GM18511 (cell line): ENCODE results near the gene TRAM2.

Source experiments
- ATAC-seq: cut with Tn5 transposase; IDR thresholded peaks from one replicate; pipeline ENCODE4 v1.9.1; 2021; ENCODE audit warnings: mild to moderate bottlenecking, moderate library complexity; ENCODE audit not compliant: unreplicated experiment

Gene TRAM2

GRCh38 chr6:52571099-52571755 lies 5.6 kb downstream of the TRAM2 start:
- no peak for ATAC-seq

GRCh38 chr6:52570291-52570700 lies 6.6 kb downstream of the TRAM2 start:
- ATAC-seq, result no peak

DNA sequence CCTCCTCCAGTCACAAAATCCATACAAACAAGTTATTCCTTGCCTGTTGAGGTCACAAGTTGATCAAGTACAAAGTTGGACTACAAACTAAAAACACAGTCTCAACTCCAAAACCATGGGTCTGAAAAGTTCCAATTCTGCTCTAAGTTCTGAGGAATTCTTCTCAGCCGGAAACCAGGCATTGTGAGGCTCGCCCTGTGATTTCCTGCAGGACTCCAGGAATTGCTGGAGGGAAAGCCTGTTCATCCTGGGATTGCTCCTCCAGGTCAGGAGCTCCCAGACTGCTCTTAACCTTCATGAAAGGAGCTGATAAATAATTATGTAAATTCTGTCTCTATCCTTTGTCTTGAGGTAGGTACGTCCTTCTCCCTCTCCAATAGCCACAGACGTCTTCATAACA lies 8.5 kb downstream of the TRAM2 start:
- no peak for ATAC-seq

DNA sequence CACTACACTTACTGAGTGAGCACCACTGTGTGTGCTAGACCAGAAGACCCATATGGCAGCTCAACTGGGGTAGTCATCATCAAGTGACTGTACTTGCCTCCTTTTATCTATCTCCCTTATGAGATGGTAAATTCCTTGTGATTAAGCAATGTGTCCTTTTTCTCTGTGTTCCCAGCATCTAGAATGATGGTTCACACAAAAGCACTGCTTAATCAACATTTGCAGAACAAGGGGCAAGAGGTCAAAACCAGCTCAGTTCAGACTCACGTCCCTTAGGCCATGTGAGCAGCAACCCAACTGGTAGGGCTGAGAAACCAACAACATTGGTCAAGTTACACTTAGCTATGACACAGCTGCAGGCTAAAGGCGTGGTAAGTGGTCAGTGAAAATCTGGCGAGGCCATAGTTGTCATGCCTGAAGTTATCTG lies 10.0 kb downstream of the TRAM2 start:
- ATAC-seq, result no peak

DNA sequence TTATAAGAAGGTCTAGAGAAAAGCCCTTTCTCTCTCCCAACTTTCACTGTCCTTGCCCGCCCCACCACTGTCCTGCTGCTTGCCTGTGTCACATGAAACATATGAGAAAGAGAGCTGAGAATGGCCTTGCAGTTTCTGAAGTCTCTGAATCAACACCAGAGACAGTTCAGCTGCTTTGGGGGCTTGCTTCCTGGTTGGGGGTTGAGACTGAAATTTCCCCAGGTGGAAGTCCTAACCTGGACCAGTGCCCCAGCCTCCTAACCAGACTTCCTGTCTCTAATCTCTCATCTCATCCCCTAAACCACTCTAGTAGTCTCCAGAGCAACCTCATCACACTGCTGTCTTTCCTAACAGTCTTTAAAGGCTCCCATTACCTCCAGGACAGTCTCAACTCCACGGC lies 10.7 kb downstream of the TRAM2 start:
- peak; percentile 55 for ATAC-seq

- no peak for ATAC-seq
These were observed 12.0 kb downstream of the TRAM2 start for GRCh38 chr6:52564856-52565255.

GRCh38 chr6:52562911-52563310 lies 13.9 kb downstream of the TRAM2 start:
- no peak for ATAC-seq

DNA sequence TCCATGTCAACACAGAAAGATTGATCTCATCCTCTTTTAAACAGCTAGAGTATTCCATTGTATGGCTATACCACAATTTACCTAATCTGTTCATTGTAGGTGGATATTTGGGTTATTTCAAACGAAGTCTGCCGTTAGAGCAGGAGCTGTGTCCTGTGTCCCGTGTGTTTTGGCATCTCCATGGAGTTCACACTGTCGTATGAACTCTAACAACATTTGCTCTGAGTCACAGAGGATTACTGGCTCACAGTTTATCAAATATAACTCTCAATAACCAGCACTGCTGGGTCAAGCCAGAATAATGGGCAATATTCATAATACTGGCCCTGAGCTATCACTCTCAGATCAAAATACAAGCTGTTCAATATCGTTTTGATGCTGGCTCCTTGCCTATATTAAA lies 16.4 kb downstream of the TRAM2 start:
- no peak for ATAC-seq

GRCh38 chr6:52558266-52559000 lies 18.4 kb downstream of the TRAM2 start:
- ATAC-seq, result no peak

- ATAC-seq, result no peak
These were observed 19.2 kb downstream of the TRAM2 start for GRCh38 chr6:52557389-52558265.

DNA sequence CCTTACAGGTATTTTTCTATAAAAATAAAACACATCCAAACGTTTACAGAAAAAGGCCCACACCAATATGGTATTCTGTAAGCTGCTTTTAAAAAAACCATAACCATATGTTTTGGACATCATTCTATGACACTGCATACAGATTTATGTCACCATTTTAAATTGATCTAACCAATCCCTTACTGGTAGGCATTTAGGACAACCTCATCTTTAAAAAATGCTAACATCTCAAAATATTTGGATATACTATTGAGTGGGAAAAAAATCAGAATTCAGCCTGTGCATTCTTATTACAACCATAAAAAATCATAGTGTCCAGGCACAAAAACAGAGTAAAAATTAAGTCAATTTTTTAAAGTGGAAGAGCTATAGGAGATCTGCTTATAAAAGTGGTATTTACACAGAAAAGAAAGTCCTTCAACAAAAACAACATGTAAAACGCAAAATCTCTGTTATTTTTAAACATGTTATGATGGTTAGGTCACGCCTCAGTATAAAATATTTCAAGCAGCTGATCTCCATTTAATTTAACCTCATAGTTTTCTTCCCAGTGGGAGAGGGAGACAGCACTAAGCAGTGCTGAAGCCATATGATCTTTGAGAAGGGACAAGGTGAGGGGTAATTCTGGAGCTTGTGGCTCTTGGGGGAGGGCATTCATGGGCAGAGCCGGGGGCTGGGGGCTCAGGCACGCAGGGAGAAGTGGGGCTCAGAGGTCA lies 21.2 kb downstream of the TRAM2 start:
- ATAC-seq, result no peak

DNA sequence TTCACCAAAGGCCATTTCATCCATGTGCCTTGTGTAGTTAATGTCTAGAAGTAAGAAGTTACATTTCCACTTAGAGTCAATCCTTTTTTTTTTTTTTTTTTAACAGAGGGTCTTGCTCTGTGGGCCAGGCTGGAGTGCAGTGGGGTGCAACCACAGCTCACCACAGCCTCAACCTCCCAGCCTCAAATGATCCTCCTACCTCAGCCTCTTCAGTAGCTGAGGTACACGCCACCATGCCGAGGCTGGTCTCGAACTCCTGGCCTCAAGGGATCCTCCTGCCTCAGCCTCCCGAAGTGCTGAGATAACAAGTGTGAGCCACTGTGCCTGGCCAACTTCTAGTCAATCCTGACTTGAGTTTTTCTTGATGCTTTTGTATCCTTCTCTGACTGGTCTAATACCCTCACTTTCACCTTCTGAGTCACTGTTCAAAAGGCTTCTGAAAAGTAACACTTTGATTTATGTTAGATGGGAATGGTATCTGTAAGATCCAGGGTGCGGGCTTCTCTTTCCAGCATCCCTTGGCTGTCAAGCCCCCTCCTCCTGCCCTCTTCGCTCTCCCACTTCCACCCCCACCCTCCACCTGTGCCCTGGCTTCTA lies 22.1 kb downstream of the TRAM2 start:
- ATAC-seq, result no peak

GRCh38 chr6:52553719-52554118 lies 23.1 kb downstream of the TRAM2 start:
- no peak for ATAC-seq

DNA sequence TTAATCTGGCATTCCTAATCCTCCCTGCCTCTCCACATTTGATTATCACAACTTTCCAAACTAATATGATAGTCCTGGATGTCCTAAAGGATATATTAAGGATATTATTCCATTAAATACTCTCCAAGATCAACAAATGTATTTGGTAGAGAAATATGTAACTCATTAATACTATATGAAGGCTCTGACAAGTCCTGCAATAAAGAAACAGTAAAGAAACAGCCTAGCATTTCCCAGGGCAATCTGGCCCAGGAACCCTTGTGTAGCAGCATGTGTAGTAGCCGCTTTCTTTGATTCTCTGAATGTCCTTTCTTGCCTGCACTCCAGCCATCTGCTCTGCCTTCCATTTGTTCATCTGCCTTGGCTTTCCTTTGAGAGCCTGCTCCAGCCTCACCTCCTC lies 23.7 kb downstream of the TRAM2 start:
- no peak for ATAC-seq

- peak; percentile 92 for ATAC-seq
These were observed 24.6 kb downstream of the TRAM2 start for GRCh38 chr6:52552278-52552643.

- ATAC-seq, result no peak
These were observed 25.2 kb downstream of the TRAM2 start for GRCh38 chr6:52551483-52552277.

DNA sequence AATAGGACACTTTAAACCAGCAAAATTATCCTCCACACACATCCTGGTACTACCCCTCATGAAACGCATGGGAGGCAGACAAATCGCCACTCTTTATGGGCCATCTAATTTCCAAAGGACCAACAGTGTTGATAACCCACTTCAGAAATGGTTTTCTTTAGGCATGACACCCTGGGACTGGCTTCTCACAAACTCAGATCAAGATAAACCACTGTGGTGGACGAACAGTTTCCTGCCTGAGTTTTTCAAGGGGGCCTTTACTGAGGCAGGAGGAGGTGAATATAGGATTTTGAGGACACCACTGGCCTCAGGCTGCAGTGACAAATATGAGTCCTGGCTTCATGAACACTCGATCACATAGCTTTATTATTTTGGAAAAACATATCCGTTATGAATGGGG lies 26.0 kb downstream of the TRAM2 start:
- ATAC-seq, result no peak

DNA sequence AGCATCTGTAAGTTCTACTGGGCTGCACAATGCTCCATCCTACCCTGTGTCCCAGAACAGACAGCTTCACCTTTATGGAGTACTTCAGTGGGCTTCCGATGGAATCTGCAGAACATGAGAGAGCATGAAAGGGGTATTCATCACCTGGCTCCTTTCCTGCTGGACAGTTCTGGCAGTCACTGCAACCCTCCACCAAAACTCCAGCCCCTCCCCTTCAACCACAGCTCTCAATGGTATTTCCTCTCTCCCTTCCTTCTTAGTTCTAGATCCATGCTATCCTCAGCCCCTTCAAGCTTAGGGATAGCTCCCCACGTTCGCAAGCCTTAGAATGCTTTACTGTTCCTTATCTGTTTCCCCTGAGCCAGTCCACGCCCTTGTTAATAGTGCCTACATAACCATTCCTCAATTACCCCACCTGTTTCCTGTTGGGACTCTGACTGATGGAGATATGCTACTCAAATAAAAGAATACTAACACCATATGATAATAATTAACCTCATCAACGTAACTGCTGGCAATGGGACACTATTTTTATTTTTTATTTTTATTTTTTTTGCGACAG lies 26.8 kb downstream of the TRAM2 start:
- ATAC-seq, result no peak

DNA sequence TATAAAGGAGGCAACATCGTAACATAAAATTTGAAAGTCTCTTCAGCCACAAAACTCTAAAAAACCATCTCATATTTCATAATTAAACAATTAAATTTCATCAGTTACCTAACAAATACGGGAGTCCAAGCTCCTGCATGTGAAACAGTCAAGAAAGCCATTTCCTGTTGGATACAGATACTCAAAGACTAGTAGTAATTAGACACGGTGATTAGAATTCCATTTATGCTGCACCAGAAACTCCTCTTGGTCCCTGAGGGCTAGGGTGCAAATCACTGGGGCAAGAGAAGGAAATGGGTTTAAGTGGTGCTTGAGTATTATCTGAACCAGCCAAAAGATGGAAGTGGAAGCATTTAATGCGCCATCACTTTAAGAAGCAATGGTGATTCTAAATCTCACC lies 27.4 kb downstream of the TRAM2 start:
- no peak for ATAC-seq

GRCh38 chr6:52548999-52549398 lies 27.9 kb downstream of the TRAM2 start:
- ATAC-seq, result no peak
